ENCODE results near the gene PITPNC1.

- TF ChIP-seq CTCF (IDR thresholded peaks at IDR 0.05 in 4 of 5, conservative IDR thresholded peaks at IDR 0.05 in 1 of 5) (no peak), POLR2A (IDR thresholded peaks at IDR 0.05) (peak in 1 of 2 donors; percentile 27)
Measured at GRCh38 chr17:67441052-67441895, 64.2 kb downstream of the PITPNC1 start.

All from gastrocnemius medialis (tissue), 4 donors.